Upper lobe of left lung (tissue), 6 donors: ENCODE measurements around the gene ANKS1A. TPM values are rescaled to one million over a fixed set of nuclear protein-coding genes. Genes with fewer than 3 reads are reported as not detected.

ENCODE experiments used
- ATAC-seq, 2 donors: fragments of 200-7000 bp; cut with Tn5 transposase; one replicate each; pipeline ENCODE4 v1.9.1; 2022; ENCODE audit warnings: mild to moderate bottlenecking in 2 of 2, moderate library complexity in 2 of 2; ENCODE audit not compliant: low FRiP score in 2 of 2
- DNase-seq, 2 donors: peaks; one replicate each; pipeline ENCODE4 v3.0.0-alpha.2; 2019 to 2020
- H3K27ac ChIP-seq, 4 donors: fragments of 200-600 bp; sonication (generic); one replicate each; pipeline ENCODE4 v1.5.1; 2016 to 2019
- H3K27me3 ChIP-seq, 4 donors: fragments of 200-600 bp; sonication (generic); one replicate each; pipeline ENCODE4 v1.5.1; 2017 to 2019
- H3K36me3 ChIP-seq, 4 donors: fragments of 200-600 bp; sonication (generic); one replicate each; pipeline ENCODE4 v1.5.1; 2016 to 2019
- H3K4me1 ChIP-seq, 4 donors: fragments of 200-600 bp; sonication (generic); one replicate each; pipeline ENCODE4 v1.5.1; 2018 to 2019
- H3K4me3 ChIP-seq, 4 donors: fragments of 200-600 bp; sonication (generic); one replicate each; pipeline ENCODE4 v1.5.1; 2017 to 2019; ENCODE audit warnings: mild to moderate bottlenecking in 2 of 4, moderate library complexity in 1 of 4
- H3K9me3 ChIP-seq, 4 donors: fragments of 200-600 bp; sonication (generic); one replicate each; pipeline ENCODE4 v1.5.1; 2018 to 2019
- CTCF ChIP-seq, 6 experiments: fragments of 450-650 bp in 4 of 6; fragments of 200-600 bp in 2 of 6; sonication (generic) in 2 of 6; IDR thresholded peaks; one replicate each; pipeline ENCODE4 v1.5.1; 2016 to 2019; ENCODE audit warnings: antibody characterized with exemption in 6 of 6
- EP300 ChIP-seq, 4 donors: sonication (generic); formaldehyde crosslinking; IDR thresholded peaks; one replicate each; pipeline ENCODE4 v1.5.1; 2017; ENCODE audit warnings: antibody characterized with exemption in 4 of 4, control low read depth in 2 of 4
- POLR2A ChIP-seq, 4 donors: fragments of 450-650 bp; IDR thresholded peaks; one replicate each; pipeline ENCODE4 v1.5.1; 2016 to 2017; ENCODE audit warnings: antibody characterized with exemption in 4 of 4, mild to moderate bottlenecking in 2 of 4
- POLR2AphosphoS5 ChIP-seq, 2 donors: sonication (generic); formaldehyde crosslinking; IDR thresholded peaks; one replicate each; pipeline ENCODE4 v1.5.1; 2017; ENCODE audit warnings: antibody characterized with exemption in 2 of 2
- WGBS, 2 donors: methylation state at CpG; one replicate each; pipeline ENCODE4 v1.1.5; 2017 to 2018; 5-methylcytosine and 5-hydroxymethylcytosine counted together
- total RNA-seq, 6 donors: library from RNA; depleted of rRNA in 4 of 6; stranded (reverse); fragments of >200 nt in 4 of 6; gene quantifications; one replicate each; pipeline versions ENCODE4 v1.1.0 to v1.2.1, GENCODE V29; 2016 to 2021
- donor health status: DM: no; HTN: no; CAD: no; lungs with moderate emphysema.
- donor health status: DM: no; HTN: yes; CAD: no; lungs with severe emphysema.

Gene ANKS1A
- total RNA-seq, 6 donors from 2014 or later, result 47.2 to 85.3 (median 53.5) TPM

DNA sequence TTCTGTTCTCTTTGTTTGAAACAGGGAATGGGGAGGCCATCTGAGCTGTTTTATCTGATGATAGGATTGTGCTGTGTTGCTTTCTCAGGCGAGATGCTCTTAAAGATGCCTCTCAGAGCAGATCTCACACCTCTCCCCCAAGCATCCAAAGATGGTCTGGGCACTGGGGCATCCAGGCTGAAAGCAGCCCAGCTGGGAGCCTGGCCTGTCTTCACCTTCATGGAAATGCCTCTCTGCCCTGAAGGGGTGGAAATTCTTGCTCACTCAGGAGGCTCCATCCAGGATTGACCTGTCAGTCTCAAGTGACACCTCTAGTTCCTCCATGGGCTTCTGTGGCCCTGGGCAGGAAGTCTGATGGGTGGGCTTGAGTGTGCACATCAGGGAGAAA, 165.7 kb downstream of the ANKS1A start:
- peaks cover 14 to 44% (median 32%) of the 10 kb centered on the region in 4 donors for H3K4me1 ChIP-seq
- no peak overlapping the region for H3K27ac ChIP-seq
- H3K36me3 ChIP-seq, result peaks cover 10 to 71% (median 40%) of the 10 kb centered on the region in 4 donors
- no peak for DNase-seq
- 100% methylated on average over 1 of the region's 1 CpG for WGBS, 2 donors
- no peaks in the 10 kb centered on the region for H3K9me3 ChIP-seq
- no peak for TF ChIP-seq CTCF (IDR thresholded peaks at IDR 0.05)
- no peak for TF ChIP-seq POLR2A (IDR thresholded peaks at IDR 0.05)
- TF ChIP-seq POLR2AphosphoS5 (IDR thresholded peaks at IDR 0.05), result no peak
- no peak for TF ChIP-seq EP300 (IDR thresholded peaks at IDR 0.05)
- ATAC-seq, result no peak
- H3K4me3 ChIP-seq, result no peak overlapping the region
- H3K27me3 ChIP-seq, result no peaks in the 10 kb centered on the region

DNA sequence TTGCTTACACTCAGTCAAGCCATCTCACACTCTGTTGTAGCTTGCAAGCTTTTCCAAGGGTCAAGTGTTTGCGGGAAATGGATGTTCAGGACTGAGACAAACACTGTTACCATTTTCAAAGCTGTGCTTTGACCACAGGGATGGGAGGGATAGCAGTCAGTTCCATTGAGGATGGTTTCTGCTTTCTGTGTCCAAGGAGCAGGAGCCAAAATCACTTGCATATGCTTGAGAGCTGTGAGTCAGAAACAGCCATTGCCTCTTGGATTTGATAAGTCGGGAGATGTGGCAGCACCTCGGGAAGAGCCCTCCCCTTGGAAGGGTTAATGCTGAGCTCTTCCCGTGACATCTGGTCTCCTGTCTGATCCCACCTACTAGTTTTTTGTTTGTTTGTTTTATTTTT, 166.8 kb downstream of the ANKS1A start:
- Histone ChIP-seq H3K36me3 (peaks cover 17 to 83% (median 51%) of the 10 kb centered on the region in 4 donors), H3K4me3 (no peak overlapping the region), H3K27me3 (no peaks in the 10 kb centered on the region), H3K9me3 (no peaks in the 10 kb centered on the region), H3K27ac (no peak overlapping the region), H3K4me1 (peaks cover 3 to 33% (median 23%) of the 10 kb centered on the region in 4 donors)
- DNase-seq (no peak), ATAC-seq (no peak)
- WGBS, 2 donors, result 93 to 98% methylated on average over 4 of the region's 4 CpGs
- TF ChIP-seq POLR2AphosphoS5 (IDR thresholded peaks at IDR 0.05) (no peak), CTCF (IDR thresholded peaks at IDR 0.05) (no peak), EP300 (IDR thresholded peaks at IDR 0.05) (no peak), POLR2A (IDR thresholded peaks at IDR 0.05) (no peak)

GRCh38 chr6:35056952-35057351, 167.9 kb downstream of the ANKS1A start:
- Histone ChIP-seq H3K27ac (peak overlapping the region in 2 of 4 donors; percentile 27 to 30), H3K27me3 (no peaks in the 10 kb centered on the region), H3K4me3 (no peak overlapping the region), H3K4me1 (peaks cover 3 to 27% (median 20%) of the 10 kb centered on the region in 4 donors), H3K9me3 (no peaks in the 10 kb centered on the region), H3K36me3 (peaks cover 18 to 86% (median 61%) of the 10 kb centered on the region in 4 donors)
- WGBS, 2 donors, result 75 to 80% methylated on average over 1 to 8 of the region's 8 CpGs
- ATAC-seq, result no peak
- no peak for TF ChIP-seq POLR2AphosphoS5 (IDR thresholded peaks at IDR 0.05)
- TF ChIP-seq CTCF (IDR thresholded peaks at IDR 0.05), result no peak
- no peak for TF ChIP-seq EP300 (IDR thresholded peaks at IDR 0.05)
- TF ChIP-seq POLR2A (IDR thresholded peaks at IDR 0.05), result no peak
- DNase-seq, result no peak

GRCh38 chr6:35057449-35058357, 168.6 kb downstream of the ANKS1A start:
- Histone ChIP-seq H3K27me3 (no peaks in the 10 kb centered on the region), H3K36me3 (peaks cover 21 to 92% (median 67%) of the 10 kb centered on the region in 4 donors), H3K4me1 (peaks cover 3 to 20% (median 14%) of the 10 kb centered on the region in 4 donors), H3K27ac (peak overlapping the region in 3 of 4 donors; percentile 26 to 30 (median 27)), H3K4me3 (no peak overlapping the region), H3K9me3 (no peaks in the 10 kb centered on the region)
- ATAC-seq, result no peak
- WGBS, 2 donors, result 61 to 70% methylated on average over 13 to 17 of the region's 17 CpGs
- TF ChIP-seq POLR2A (IDR thresholded peaks at IDR 0.05) (no peak), EP300 (IDR thresholded peaks at IDR 0.05) (no peak), POLR2AphosphoS5 (IDR thresholded peaks at IDR 0.05) (no peak), CTCF (IDR thresholded peaks at IDR 0.05) (no peak)
- no peak for DNase-seq
